K562 (cell line): ENCODE measurements around the gene MYOZ2. TPM values are rescaled to one million over a fixed set of nuclear protein-coding genes. Genes with fewer than 3 reads are reported as not detected.

Source experiments
- CHD1 ChIP-seq: fragments of 200-600 bp; sonication (generic); IDR thresholded peaks from one replicate; pipeline ENCODE4 v1.6.1; 2012; ENCODE audit warnings: mild to moderate bottlenecking, moderate library complexity, low read length, inconsistent platforms
- CTCF ChIP-seq, 3 experiments: IDR thresholded peaks in 2 of 3; conservative IDR thresholded peaks in 1 of 3; 2 replicates each; pipeline ENCODE4 v1.5.1; 2011 to 2012; ENCODE audit warnings: low read length in 3 of 3, mild to moderate bottlenecking in 3 of 3, control low read depth in 2 of 3, improper control_type of control experiment in 1 of 3, inconsistent platforms in 1 of 3, low read depth in 1 of 3, mixed read lengths in 1 of 3, moderate library complexity in 1 of 3; ENCODE audit not compliant: insufficient read depth in 2 of 3
- GABPA ChIP-seq: fragments of 200-800 bp; sonication (Bioruptor generic); conservative IDR thresholded peaks from 2 replicates; pipeline ENCODE4 v1.6.1; 2016; ENCODE audit warnings: low read depth, missing genetic modification characterization, missing compliant biosample characterization
- HSF4 ChIP-seq: fragments of 250-450 bp; sonication (Bioruptor Pico); IDR thresholded peaks from 2 replicates; pipeline ENCODE4 v2.1.2; 2022; ENCODE audit warnings: mild to moderate bottlenecking, moderate library complexity, borderline replicate concordance
- ILK ChIP-seq: fragments of 450-650 bp; IDR thresholded peaks from 2 replicates; pipeline ENCODE4 v1.6.1; 2016; ENCODE audit warnings: missing genetic modification characterization, low read depth, mild to moderate bottlenecking, missing compliant biosample characterization, moderate library complexity, borderline replicate concordance
- MBD2 ChIP-seq: sonication (generic); IDR thresholded peaks from 2 replicates; pipeline ENCODE4 v1.6.1; 2016; ENCODE audit warnings: low read depth, borderline replicate concordance
- RAD21 ChIP-seq, 2 experiments: fragments of 250-450 bp in 1 of 2; fragments of 450-650 bp in 1 of 2; sonication (Bioruptor Pico) in 1 of 2; formaldehyde crosslinking in 1 of 2; IDR thresholded peaks in 1 of 2; conservative IDR thresholded peaks in 1 of 2; 2 replicates each; pipeline versions ENCODE4 v1.4.0 to v1.8.0; 2020 to 2022; ENCODE audit warnings: mild to moderate bottlenecking in 2 of 2, moderate library complexity in 1 of 2
- RFX5 ChIP-seq: IDR thresholded peaks from 2 replicates; pipeline ENCODE4 v1.6.1; 2011; ENCODE audit warnings: low read depth, mild to moderate bottlenecking, improper control_type of control experiment, low read length
- RREB1 ChIP-seq: fragments of 250-450 bp; sonication (Bioruptor Pico); IDR thresholded peaks from 2 replicates; pipeline ENCODE4 v1.4.0; 2020
- SAFB ChIP-seq: fragments of 200-400 bp; formaldehyde crosslinking; IDR thresholded peaks from 2 replicates; pipeline ENCODE4 v1.6.1; 2017; ENCODE audit warnings: low read depth, low read length, borderline replicate concordance
- TCF7 ChIP-seq: sonication (generic); IDR thresholded peaks from 2 replicates; pipeline ENCODE4 v1.6.1; 2016; ENCODE audit warnings: antibody characterized with exemption, borderline replicate concordance
- ZBTB1 ChIP-seq: sonication (generic); formaldehyde crosslinking; IDR thresholded peaks from 2 replicates; pipeline ENCODE4 v1.8.1; 2023; ENCODE audit warnings: missing genetic modification reagents, low read depth, mild to moderate bottlenecking, borderline replicate concordance
- ZBTB2 ChIP-seq: fragments of 450-650 bp; IDR thresholded peaks from 2 replicates; pipeline ENCODE4 v1.6.1; 2016; ENCODE audit warnings: antibody characterized with exemption
- ZBTB33 ChIP-seq: sonication (generic); formaldehyde crosslinking; IDR thresholded peaks from 2 replicates; pipeline ENCODE4 v1.8.1; 2023; ENCODE audit warnings: mild to moderate bottlenecking, missing genetic modification reagents
- ZNF121 ChIP-seq: sonication (generic); formaldehyde crosslinking; conservative IDR thresholded peaks from 2 replicates; pipeline ENCODE4 v1.8.0; 2022; ENCODE audit warnings: missing genetic modification reagents
- ZNF57 ChIP-seq: fragments of 450-650 bp; formaldehyde crosslinking; IDR thresholded peaks from 2 replicates; pipeline ENCODE4 v1.4.0; 2020; ENCODE audit warnings: mild to moderate bottlenecking, moderate library complexity
- ZNF76 ChIP-seq: fragments of 250-450 bp; sonication (Bioruptor Pico); IDR thresholded peaks from 2 replicates; pipeline ENCODE4 v1.4.0; 2020; ENCODE audit warnings: mild to moderate bottlenecking, moderate library complexity, borderline replicate concordance
- polyA plus RNA-seq, 8 experiments: library from polyadenylated mRNA; depleted of rRNA in 4 of 8; stranded (reverse) in 5 of 8; unstranded in 3 of 8; fragments of >200 nt; fragmentation: Nextera tagmentation in 2 of 8; fragmentation: Illumina TruSeq in 1 of 8; extraction: Ambion mirVana in 2 of 8; extraction: Trizol in 1 of 8; gene quantifications; 2 replicates each; pipeline versions ENCODE4 v1.2.1 to v1.2.3, GENCODE V29; 2011 to 2014; ENCODE audit warnings: inconsistent platforms in 1 of 8, missing spikeins in 1 of 8
- total RNA-seq, 7 experiments: library from RNA; depleted of rRNA in 6 of 7; stranded (reverse); fragments of >200 nt in 6 of 7; fragmentation: Illumina TruSeq in 2 of 7; extraction: Trizol in 2 of 7; gene quantifications; 2 replicates each; pipeline versions ENCODE4 v1.2.1 to v1.2.3, GENCODE V29; 2011 to 2021; ENCODE audit warnings: low replicate concordance in 1 of 7

Gene MYOZ2
- total and polyA plus RNA-seq, 9 of the 15 experiments (the other 6 are each of a cell fraction or from before 2014, with no cell fraction given), result not detected

GRCh38 chr4:119211867-119212233 is 76.2 kb downstream of the MYOZ2 start (continued):
- TF ChIP-seq HSF4 (no peak), RFX5 (no peak), RAD21 (CRISPR knock-in tag; conservative IDR thresholded peaks at IDR 0.05 in 1 of 2, IDR thresholded peaks at IDR 0.05 in 1 of 2) (0 out of 4 replicates have a peak, but pooled peaks of 1 of the 2 experiments have one; percentile 7), ZBTB2 (no peak), TCF7 (no peak), ZNF121 (CRISPR knock-in tag) (no peak), ZNF57 (CRISPR knock-in tag) (no peak), MBD2 (no peak), CHD1 (no peak), ZBTB1 (CRISPR knock-in tag) (no peak), ILK (tag) (no peak), RREB1 (CRISPR knock-in tag) (no peak), ZNF76 (CRISPR knock-in tag) (no peak), SAFB (no peak), GABPA (tag) (peak; percentile 28; the same call in 1 of the 2 replicates), CTCF (IDR thresholded peaks at IDR 0.05 in 2 of 3, conservative IDR thresholded peaks at IDR 0.05 in 1 of 3; ENCODE audit: insufficient read depth in 2 of 3, low read depth in 1 of 3, low read length in 3 of 3) (no peak), ZBTB33 (CRISPR knock-in tag) (no peak)
